ENCODE results near the gene KPNA4.
"Not testable (repeated sequence)": the region's sequence is repeated elsewhere in the genome, so short reads cannot be mapped to it uniquely, and the experiment has no call there.

KPNA4 gene, protein sequence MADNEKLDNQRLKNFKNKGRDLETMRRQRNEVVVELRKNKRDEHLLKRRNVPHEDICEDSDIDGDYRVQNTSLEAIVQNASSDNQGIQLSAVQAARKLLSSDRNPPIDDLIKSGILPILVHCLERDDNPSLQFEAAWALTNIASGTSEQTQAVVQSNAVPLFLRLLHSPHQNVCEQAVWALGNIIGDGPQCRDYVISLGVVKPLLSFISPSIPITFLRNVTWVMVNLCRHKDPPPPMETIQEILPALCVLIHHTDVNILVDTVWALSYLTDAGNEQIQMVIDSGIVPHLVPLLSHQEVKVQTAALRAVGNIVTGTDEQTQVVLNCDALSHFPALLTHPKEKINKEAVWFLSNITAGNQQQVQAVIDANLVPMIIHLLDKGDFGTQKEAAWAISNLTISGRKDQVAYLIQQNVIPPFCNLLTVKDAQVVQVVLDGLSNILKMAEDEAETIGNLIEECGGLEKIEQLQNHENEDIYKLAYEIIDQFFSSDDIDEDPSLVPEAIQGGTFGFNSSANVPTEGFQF

DNA sequence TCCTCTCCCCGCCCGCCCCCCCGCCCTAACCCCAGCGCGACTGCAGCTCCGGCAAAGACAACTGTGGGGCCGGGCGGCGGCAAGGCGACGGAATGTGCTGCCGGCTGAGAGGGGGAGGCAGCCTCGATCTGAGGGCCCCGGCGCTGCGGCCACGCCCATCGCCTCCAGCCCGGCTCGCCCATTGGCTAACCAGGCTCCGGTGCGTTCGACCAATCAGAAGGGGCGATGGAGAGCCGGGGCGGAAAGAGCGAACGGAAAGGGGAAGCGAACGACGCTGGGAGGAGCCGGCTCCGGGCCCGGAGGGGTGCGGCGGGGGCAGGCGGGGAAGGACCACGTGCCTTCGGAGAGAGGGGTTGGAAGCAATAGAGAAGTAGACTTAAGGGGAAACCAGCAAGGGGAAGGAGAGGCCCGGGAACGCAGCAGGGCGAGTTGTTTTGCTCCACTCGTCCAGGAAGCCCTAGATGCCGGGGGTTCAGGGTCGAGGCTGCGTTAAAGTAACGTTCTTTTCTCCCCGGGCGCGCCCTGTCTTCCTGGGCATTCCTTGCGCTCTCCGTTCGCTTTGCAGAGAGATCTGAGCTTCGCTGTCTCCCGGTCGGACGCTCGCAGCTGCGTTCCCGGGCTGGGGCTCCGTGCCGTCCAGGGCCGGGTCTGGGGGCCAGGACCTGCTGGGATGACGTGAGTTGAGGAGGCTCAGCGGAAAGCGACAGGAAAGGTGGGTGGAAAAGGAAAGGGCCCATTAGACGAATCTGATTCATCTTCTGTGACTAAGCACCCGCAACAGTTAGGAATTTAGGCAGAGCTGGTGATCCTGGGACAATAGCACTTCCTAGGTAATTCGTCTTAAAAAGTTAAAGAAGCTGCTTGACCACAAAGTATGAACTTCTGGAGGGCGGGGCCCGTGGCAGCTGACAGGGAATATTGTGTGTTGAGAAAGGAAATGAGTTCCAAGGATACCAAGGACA lies at the start of gene KPNA4:
TSS of gene KPNA4 (minus strand) at position 130 of the 962 bp plus-strand sequence. CDS start 289 bp downstream, outside the sequence.
- peak; percentile 94 to 95 for DNase-seq (ENCODE audit: low read depth in 2 of 2)

DNA sequence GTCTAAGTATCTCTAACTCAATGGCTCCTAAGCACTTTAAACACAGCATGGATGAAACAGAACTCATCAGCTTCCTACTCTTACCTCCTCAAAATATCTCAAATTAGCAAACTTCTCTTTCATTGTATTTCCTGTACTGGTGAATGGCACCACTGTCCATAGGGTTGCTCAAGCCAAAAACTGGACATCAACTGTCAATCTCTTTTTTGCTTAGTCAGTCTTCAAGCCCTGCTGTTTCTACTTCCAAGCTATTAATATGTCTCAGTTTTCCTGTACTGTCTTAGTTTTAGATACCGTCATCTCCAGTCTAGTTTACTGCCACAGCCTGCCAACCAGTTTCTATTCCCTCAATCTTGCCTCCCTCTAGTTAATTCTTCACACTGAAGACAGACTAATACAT lies 48.3 kb upstream of the KPNA4 start:
- no peak for DNase-seq (ENCODE audit: low read depth in 2 of 2)

DNA sequence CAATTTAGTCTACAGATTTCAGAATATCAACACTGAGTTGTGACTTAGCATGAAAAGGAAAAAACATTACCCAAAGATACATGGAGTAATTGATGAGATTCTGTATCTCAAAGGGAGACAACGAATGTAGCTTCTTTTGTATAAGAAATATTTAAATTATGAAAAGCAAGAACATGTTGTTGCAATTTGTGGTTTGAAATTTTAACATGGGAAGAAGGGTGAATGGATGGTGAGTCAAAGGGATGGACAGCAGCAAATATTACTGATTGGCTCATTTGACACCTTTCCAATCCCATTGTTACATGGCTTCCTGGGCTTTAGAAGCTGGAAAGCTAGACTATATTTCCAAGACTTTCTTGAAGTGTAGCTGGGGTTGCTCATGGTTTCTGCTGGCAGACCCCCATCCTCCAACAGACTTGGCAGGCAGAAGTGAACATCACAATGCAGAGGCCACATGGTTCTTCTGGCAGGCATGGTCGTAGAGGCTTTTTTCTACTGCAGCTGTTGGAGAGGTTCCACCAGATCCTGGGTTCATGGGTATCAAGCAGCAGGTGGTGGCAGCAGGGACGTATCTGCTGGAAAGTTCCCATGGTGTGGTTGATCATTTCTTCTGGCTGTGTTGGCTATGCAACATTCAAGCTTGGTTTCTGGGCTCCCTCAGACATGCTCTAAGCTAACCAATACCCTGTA lies 47.2 kb upstream of the KPNA4 start:
- DNase-seq (ENCODE audit: low read depth in 2 of 2), result no peak

DNA sequence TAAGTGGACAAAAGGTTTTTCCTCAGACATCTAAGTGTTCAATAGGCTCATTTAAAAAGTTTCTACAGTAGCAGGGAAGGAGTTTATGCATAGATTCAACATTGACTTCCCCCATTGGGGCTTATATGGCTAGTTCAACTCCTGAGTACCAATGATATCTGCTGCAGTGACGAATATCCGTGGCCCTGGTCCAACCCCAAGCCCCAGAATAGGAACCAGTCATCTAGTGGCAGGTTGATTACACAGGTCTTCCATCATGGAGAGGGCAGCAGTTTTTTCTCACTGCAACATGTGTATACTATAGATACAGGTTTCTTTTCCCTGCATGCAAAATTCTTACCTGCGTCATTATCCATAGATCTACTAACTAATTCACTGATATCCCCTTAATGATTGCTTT lies 45.8 kb upstream of the KPNA4 start:
- no peak for DNase-seq (ENCODE audit: low read depth in 2 of 2)

DNA sequence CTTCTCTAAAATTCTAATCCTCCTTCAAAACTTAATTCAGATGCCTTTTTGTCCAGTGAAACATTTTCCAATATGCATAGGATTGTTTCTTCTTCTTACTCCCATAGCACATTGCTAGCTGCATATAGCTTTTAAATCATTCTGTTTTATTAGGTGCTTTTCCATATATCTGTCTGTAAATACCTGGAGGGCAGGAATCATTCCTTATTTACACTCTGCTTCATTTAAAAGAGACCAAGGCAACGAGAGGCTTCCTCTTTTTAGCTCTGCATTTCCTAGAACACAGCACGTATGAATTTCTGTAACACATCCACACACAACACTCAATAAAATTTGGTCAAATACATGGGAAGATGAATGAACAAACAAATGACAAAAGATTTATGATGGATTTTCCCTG lies 43.5 kb upstream of the KPNA4 start:
- DNase-seq (ENCODE audit: low read depth in 2 of 2), result no peak

DNA sequence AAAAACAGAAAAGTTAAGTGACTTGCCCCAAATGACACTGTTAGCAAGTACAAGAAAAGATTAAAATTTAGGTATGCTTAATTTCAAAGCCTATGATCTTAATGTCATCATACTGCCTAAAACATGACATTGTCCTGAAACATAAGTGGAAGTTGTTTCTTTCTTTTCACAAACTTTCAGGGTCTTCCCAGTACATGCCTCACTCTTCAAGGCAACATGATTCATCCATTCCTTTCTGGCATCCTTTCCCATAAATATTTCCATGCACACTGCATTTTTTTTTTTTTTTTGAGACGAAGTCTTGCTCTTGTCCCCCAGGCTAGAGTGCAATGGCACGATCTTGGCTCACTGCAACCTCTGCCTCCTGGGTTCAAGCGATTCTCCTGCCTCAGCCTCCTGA lies 42.5 kb upstream of the KPNA4 start:
- no peak for DNase-seq (ENCODE audit: low read depth in 2 of 2)

DNA sequence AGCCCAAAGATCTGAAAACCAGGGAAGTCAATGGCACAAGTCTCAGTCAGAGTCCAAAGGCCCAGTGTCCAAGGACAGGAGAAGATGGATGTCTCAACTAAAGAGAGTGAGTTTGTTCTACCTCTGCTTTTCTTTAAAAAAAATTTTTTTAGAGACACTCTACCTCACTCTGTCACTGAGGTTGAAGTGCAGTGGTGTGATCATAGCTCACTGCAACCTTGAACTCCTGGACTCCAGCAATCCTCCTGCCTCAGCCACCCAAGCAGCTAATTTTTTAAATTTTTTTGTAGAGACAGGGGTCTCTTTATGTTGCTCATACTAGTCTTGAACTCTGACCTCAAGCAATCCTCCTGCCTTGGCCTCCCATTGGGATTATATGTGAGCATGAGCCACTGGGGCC lies 39.9 kb upstream of the KPNA4 start:
- DNase-seq (ENCODE audit: low read depth in 2 of 2), result no peak

DNA sequence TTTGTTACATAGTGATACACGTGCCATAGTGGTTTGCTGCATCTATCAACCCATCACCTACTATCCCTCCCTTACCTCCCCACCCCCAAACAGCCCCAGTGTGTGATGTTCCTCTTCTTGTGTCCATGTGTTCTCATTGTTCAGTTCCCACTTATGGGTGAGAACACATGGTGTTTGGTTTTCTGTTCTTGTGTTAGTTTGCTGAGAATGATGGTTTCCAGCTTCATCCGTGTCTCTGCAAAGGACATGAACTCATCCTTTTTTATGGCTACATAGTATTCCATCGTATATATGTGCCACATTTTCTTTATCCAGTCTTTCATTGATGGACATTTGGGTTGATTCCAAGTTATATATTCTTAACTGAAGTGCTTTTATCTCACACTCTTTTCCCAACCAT lies 38.5 kb upstream of the KPNA4 start:
- not testable (repeated sequence) for DNase-seq (ENCODE audit: low read depth in 2 of 2)

DNA sequence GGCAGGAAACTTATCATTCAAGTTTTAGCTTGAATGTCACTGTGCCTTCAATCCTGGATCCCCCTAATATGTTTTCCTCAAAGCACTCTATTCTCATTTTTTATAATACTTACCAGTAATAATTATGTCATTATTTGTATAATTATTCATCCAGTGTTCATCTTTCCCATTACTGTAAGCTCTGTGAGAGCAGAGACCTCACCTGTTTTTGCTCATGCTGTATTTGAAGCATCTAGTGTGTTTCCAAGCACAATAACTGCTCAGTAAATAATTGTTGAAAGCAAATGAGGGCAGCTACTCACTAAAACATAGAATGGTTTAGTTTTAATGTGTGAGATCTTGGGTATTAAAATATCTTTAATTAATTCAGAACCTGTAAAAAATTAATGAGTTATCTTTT lies 36.9 kb upstream of the KPNA4 start:
- no peak for DNase-seq (ENCODE audit: low read depth in 2 of 2)

DNA sequence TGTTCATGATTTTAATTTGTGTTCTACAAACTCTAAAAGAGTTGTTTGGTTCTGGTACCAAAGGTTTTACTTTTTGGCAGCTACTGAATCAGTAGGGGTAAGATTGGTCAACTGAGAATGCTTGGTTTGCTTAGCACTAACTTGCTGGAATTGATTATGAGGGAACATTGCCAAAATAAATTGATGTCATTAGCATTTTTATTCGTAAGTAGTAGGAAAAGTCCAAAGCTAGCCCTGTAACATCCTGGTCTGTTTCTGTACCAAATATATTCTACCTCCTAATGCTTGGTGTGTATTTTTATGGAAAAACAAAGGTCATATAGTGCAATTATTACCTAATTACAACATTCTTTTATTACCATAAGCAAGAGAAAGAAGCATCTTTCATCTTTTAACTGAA lies 35.9 kb upstream of the KPNA4 start:
- DNase-seq (ENCODE audit: low read depth in 2 of 2), result no peak

DNA sequence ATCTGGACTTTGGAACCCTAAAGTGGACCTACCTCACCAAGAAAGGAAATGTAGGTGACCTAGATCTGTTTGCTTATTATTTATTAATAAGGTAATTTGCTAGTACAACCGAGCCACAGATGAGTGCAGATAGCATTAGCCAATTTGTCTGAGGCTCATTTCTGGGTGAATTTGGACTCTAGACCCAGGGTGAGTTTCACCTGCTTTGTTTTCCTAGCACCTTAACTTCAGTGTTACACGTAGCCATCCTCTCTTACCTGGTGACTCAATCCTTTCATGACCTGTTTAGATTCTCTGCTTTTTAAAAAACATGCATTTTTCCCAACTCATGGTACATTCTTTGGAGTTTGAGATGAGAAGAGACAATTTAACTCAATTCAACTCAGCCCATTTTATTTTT lies 33.5 kb upstream of the KPNA4 start:
- no peak for DNase-seq (ENCODE audit: low read depth in 2 of 2)

DNA sequence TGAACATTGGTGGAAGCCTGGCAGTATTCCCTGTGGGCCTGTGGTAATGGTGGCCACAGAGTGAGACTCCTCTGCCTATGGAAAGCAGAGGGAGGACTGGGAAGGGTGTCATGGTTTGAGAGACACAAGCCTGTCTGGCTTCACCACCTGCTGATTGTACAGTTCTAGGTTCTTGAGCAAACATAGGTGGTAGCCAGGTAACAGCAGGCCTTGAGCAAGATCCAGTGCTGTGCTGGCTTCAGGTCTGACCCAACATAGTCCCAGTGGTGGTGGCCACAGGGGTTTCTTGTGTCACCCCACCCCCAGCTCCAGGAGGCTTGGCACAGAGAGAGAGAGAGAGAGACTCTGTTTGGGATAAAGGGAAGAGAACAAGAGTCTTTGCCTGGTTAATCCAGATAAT lies 22.7 kb upstream of the KPNA4 start:
- DNase-seq (ENCODE audit: low read depth in 2 of 2), result no peak

DNA sequence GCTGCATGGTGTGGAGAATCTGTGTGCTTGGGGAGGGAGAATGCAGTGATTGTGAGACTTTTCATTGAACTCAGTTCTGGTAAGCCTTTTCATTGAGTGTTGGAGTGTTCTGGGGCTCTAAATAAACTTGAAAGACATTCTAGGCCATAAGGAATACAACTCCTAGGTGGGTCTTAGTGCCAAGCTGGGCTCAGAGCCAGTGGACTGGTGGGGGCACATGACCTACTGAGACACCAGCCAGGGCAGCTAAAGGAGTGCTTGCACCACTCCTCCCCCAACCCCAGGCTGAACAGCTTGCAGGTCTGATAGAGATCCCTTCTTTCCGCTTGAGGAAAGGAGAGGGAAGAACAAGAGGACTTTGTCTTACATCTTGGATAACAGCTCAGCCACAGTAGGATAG lies 21.7 kb upstream of the KPNA4 start:
- DNase-seq (ENCODE audit: low read depth in 2 of 2), result no peak

DNA sequence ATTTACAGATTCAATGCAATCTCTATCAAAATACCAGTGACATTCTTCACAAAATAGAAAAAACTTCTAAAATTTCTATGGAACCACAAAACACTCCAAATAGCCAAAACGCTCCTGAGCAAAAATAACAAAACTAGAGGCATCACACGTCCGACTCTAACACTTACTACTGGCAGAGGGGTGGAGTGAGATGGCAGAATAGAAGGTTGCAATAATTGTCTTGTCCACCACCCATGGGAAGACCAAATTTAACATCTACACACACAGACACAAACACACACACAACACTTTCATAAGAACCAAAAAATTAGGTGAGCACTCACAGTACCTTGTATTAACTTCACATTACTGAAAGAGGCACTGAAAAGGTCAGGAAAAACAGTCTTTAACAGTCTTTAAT lies 21.3 kb upstream of the KPNA4 start:
- DNase-seq (ENCODE audit: low read depth in 2 of 2), result no peak

DNA sequence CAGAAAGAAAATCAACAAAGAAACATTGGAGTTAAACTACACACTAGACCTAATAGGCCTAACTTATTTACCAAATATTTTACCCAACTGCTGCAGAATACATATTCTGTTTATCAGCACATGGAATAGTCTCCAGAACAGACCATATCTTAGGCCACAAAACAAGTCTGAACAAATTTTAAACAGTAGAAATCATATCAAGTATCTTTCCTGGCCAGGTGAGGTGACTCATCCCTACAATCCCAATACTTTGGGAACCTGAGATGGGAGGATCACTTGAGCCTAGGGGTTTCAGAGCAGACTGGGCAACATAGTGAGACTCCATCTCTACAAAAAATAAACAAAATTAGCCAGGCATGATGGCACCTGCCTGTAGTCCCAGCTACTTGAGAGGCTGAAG lies 18.1 kb upstream of the KPNA4 start:
- no peak for DNase-seq (ENCODE audit: low read depth in 2 of 2)

DNA sequence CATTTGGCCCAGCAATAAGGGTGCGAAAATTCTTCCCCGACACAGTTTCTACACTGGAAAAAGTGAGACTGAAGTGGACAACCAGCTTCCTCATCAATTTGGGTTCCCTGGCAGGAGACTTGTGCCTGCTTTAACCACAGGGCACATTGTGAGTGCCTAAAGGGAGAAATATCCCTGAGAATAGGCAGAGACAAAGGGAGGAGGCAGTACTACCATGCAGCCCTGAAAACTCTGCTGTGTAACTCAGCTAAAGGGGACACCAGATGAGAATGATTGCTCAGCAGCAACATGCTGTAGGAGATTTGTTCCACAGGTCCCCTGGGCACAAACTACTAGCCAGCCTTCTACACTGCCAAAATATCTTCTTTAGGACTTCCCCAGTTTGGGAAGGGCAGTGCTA lies 15.6 kb upstream of the KPNA4 start:
- no peak for DNase-seq (ENCODE audit: low read depth in 2 of 2)

DNA sequence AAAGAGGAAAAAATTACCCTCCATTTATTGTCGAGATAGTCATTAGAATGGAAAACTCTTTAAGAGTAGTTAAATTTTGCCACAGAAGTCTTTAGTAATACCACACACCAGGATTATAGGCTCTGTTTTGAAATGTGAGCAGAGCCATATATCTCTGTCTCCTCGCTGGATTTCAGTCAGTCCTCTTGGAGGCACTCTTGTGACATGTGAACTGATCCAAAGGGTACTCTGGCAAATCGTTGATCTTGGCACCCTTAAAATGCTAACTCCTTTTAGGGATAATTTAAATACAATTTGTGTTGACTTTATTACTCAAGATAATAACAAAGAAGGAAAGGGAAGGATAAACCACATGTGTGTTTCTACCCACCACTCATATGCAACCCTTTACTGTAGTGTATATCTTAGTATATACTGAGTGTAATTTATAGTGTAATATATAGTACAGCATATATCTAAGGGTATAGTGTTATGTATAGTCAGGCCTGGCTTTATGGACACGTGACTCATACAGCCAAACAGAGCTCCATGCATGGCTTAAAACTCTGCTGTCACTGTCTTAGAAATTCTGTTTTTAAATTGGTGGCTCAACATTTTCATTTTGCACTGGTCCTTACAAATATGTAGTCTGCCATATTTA lies 12.3 kb upstream of the KPNA4 start:
- no peak for DNase-seq (ENCODE audit: low read depth in 2 of 2)

DNA sequence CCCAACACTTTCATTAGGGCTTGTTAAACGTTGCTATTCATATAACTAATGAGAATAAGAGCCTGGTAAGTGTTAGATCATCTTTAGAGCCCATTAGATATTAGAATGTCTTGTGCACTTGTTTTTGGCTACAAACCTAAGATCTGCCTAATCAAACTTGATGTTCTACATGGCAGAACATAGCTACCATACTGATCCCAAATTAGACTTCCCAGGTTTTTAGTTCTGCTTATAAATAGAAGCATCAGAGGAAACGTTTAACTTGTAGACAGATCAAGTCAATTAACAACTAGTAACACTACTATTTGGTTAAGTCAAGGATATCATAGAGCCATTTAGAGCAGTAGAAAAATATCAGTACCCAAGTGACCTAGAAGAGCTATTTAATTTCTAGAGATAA lies 11.7 kb upstream of the KPNA4 start:
- no peak for DNase-seq (ENCODE audit: low read depth in 2 of 2)

DNA sequence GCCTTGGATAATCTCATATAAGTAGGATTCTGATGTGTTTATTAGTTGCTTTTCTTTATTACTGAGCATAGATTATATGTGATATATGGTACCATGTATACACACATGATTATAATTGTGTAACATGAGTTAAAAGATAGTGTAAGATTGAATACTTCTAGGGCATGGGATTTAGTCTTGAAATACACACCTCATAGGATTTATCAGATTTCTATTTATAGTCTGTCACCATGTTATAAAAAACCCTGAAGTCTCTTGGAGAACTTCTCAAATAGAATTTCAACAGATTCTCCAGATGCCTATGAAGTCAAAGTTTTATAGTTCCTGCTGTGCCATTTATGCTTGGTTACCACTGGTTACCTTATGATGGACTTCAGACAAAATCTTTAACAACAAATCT lies 11.2 kb upstream of the KPNA4 start:
- DNase-seq (ENCODE audit: low read depth in 2 of 2), result no peak

DNA sequence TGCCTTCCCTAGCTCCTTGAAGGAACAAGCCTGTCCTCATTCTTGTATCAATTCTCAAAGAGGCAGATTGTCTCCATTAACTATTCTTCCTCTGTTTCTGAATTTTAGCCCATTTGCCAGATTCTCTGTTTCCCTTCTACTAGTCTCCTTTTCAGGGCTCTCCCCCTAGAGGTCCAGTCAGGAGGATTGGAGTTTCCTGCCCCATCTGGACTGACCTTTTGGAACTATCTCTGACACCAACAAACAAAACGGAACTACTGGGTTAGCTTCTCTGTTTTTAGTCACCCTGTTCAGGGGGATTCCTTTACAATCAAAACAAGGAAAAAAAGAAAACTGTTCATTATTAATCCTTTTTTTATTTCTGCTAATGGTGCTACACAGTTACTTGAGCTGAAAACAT lies 10.2 kb upstream of the KPNA4 start:
- no peak for DNase-seq (ENCODE audit: low read depth in 2 of 2)

DNA sequence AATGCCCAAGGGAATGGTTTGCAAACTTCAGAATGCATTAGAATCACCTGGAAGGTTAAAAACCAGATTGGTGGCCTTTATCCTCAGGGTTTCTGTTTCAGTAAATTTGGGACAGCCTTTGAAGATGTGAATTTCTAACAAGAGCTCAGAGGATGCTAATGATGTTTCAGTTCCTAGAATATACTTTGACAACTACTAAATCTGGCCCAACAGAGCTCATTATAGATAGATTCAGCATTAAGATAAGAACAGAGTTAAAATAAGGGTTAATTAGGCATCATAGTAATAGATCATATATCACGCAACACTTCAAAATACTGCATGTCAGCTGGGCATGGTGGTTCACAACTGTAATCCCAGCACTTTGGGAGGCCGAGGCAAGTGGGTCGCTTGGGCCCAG lies 9.3 kb upstream of the KPNA4 start:
- no peak for DNase-seq (ENCODE audit: low read depth in 2 of 2)
